Measurements from ENCODE around the gene RIMKLA. TPM values are rescaled to one million over a fixed set of nuclear protein-coding genes. Genes with fewer than 3 reads are reported as not detected.

Gene RIMKLA, protein sequence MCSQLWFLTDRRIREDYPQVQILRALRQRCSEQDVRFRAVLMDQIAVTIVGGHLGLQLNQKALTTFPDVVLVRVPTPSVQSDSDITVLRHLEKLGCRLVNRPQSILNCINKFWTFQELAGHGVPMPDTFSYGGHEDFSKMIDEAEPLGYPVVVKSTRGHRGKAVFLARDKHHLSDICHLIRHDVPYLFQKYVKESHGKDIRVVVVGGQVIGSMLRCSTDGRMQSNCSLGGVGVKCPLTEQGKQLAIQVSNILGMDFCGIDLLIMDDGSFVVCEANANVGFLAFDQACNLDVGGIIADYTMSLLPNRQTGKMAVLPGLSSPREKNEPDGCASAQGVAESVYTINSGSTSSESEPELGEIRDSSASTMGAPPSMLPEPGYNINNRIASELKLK
- total RNA-seq: 1 to 10 TPM in 5 of 8 experiments, under 1 TPM in 3; 0.14 to 8.6 (median 7.0) TPM

DNA sequence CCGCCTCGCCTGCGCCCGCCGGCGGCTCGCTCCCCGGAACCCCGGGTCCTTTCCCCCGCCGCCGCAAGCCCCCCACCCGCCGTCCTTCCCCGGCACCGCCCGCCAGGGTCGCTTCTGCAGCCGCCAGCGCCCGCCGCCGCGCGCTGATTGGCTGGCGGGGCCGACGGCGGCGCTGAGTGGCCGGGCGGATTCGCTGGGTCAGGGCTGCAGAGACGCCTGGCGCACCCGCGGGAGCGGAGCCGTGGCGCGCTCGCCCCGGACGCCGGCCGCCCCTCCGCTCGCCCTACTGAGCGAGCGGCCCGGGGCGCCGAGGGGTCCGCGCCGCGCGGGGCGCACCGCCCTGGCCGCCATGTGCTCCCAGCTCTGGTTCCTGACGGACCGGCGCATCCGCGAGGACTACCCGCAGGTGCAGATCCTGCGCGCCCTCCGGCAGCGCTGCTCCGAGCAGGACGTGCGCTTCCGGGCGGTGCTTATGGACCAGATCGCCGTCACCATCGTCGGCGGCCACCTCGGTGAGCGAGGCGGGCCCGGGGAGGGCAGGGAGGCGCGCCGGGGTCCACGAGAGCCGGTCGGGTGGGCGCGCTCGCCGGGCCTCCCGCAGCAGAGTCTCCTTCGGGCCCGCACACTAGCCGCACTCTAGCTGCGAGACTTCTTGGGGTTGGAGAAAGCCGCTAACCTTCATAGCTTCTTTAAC is at the start of gene RIMKLA:
Gene RIMKLA (plus strand): TSS at position 207 of the 694 bp plus-strand sequence. CDS start 143 bp downstream, at position 350.
- WGBS, 10 experiments: 0 to 1% (median 0%) methylated on average over 1 to 12 of the region's 101 CpGs; no CpG with 5 or more reads in 5 of the 10 experiments
- Histone ChIP-seq H3K4me1 (replicated peaks in 1 of 2) (peaks cover 6 to 13% of the 10 kb centered on the region in 2 donors), H3K4me3 (peak within 1 kb of the TSS; percentile 59 to 95 (median 65)), H3K27ac (peak within 1 kb of the TSS; percentile 51 to 70)
- in situ Hi-C loops (cut with MboI; ENCODE audit: low pct_unique_long_range_greater_than_20kb in 2 of 9, low sequenced_read_pairs in 9 of 9, unreplicated experiment in 9 of 9): no loop called here
- peak; percentile 94 to 97 (median 96) for ATAC-seq (replicated peaks in 6 of 8)

GRCh38 chr1:42332877-42333276 is 47.7 kb upstream of the RIMKLA start:
- Histone ChIP-seq H3K4me3 (peak overlapping the region in 3 of 5 donors; percentile 94 to 97 (median 96)), H3K4me1 (replicated peaks in 1 of 2) (peaks cover 15 to 20% of the 10 kb centered on the region in 2 donors), H3K27ac (no peak overlapping the region)
- no peak for ATAC-seq (replicated peaks in 6 of 8)
- in situ Hi-C loops (cut with MboI; ENCODE audit: low pct_unique_long_range_greater_than_20kb in 2 of 9, low sequenced_read_pairs in 9 of 9, unreplicated experiment in 9 of 9): loop anchor here in 2 of 9 experiments (25.0 kb wide), 3 partner anchors 104 to 404 kb away; partner anchors contain the start of genes CLDN19 (in 1 of the 2) and PPIH (in 1 of the 2)
- WGBS, 10 experiments: 27 to 87% (median 71%) methylated on average over 1 to 6 of the region's 6 CpGs

DNA sequence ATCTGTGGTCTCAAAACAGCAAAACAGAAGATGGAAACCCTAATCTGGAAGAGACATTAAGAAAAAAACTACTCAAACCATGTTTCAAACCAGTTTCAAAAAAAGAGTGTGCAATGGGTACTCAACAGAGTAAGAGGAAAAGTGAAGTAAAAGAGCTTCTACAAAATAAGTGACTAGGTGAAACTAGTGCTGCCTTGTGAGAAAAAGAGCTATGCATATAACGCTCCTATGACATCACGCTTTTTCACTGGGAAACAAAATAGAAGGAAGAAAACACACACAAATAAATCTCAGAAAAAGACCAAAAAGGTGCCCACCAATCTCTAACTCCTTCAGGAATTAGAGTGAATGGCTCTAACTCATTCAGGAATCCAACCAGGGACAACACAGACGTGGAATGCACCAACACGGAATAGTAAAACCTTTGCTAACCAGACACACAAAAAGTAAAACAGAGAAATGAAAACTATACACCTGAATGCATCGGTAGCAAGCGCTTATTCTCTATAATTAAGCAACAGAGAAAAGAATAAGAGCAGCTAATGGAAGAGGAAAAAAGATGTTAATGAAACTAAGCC is 46.8 kb upstream of the RIMKLA start:
- 0 to 3% (median 1%) methylated on average over 2 to 6 of the region's 6 CpGs for WGBS, 10 experiments
- Histone ChIP-seq H3K4me3 (peak overlapping the region; percentile 83 to 97 (median 94)), H3K27ac (peak overlapping the region; percentile 95 to 98), H3K4me1 (replicated peaks in 1 of 2) (peaks cover 19 to 23% of the 10 kb centered on the region in 2 donors)
- in situ Hi-C loops (cut with MboI; ENCODE audit: low pct_unique_long_range_greater_than_20kb in 2 of 9, low sequenced_read_pairs in 9 of 9, unreplicated experiment in 9 of 9): loop anchor here in 2 of 9 experiments (25.0 kb wide), 3 partner anchors 104 to 404 kb away; partner anchors contain the start of genes CLDN19 (in 1 of the 2) and PPIH (in 1 of the 2)
- no peak for ATAC-seq (replicated peaks in 6 of 8)

DNA sequence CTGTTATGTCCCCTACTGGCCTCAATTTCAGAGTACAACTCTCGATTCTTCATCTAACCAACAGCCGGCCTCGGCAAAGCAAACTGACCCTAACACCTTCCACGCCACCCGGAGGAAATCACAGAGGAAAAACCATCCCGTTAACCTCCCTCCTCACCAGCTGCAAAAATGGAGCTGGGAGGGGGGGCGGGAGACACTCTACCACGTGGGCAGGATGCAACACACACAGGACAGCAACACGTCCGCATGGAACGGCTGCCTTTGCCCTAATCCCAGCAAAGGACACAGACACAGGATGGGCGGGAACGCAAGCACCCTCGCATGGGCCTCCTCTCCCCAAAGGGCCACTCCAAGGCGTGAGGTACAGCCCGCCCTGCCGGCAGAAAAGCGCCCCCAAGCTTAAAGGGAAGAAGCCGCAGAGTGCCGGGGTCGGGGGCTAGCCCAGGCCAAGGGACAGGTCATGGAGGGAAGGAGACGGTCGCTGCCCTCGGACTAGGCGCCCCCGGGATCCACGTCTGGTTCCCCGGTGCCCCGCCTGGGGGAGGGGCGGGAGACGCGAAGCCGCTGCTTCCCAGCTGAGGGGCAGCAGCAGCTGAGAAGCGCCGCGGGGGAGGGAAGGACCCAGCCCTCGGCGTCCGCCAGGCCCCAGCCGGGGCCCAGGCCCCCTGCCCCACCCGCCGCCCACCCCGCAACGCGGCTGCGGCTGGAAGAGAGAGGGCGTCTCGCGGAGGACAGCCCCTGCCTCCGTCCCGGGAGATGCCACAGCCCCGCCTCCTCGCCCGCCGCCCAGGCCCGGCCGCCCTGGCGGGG is 46.1 kb upstream of the RIMKLA start:
- in situ Hi-C loops (cut with MboI; ENCODE audit: low pct_unique_long_range_greater_than_20kb in 2 of 9, low sequenced_read_pairs in 9 of 9, unreplicated experiment in 9 of 9): loop anchor here in 2 of 9 experiments (25.0 kb wide), 3 partner anchors 103 to 403 kb away; partner anchors contain the start of genes CLDN19 (in 1 of the 2) and PPIH (in 1 of the 2)
- peak; percentile 48 to 77 (median 71) for ATAC-seq (replicated peaks in 6 of 8)
- Histone ChIP-seq H3K27ac (peak overlapping the region; percentile 95 to 98), H3K4me3 (peak overlapping the region; percentile 83 to 97 (median 94)), H3K4me1 (replicated peaks in 1 of 2) (peaks cover 25 to 28% of the 10 kb centered on the region in 2 donors)
- 0 to 10% (median 0%) methylated on average over 1 to 17 of the region's 58 CpGs; no CpG with 5 or more reads in 2 of the 10 experiments for WGBS, 10 experiments

- in situ Hi-C loops (cut with MboI; ENCODE audit: low pct_unique_long_range_greater_than_20kb in 2 of 9, low sequenced_read_pairs in 9 of 9, unreplicated experiment in 9 of 9): loop anchor here in 2 of 9 experiments (25.0 kb wide), 3 partner anchors 102 to 402 kb away; partner anchors contain the start of genes CLDN19 (in 1 of the 2) and PPIH (in 1 of the 2)
- WGBS, 10 experiments: 0 to 2% methylated on average over 3 to 9 of the region's 79 CpGs; no CpG with 5 or more reads in 8 of the 10 experiments
- peaks cover 28 to 31% of the 10 kb centered on the region in 2 donors for H3K4me1 ChIP-seq (replicated peaks in 1 of 2)
- H3K4me3 ChIP-seq: peak within 1 kb of the TSS; percentile 83 to 97 (median 94)
- peak; percentile 77 to 87 (median 81) for ATAC-seq (replicated peaks in 6 of 8)
- peak within 1 kb of the TSS; percentile 95 to 98 for H3K27ac ChIP-seq
Measured at GRCh38 chr1:42335050-42335808, 45.4 kb upstream of the RIMKLA start, which contains the start of gene FOXJ3. FOXJ3 (minus strand) TSS chr1:42335235; CDS start chr1:42311093, 24,142 bp downstream.

GRCh38 chr1:42335809-42336518 is 44.6 kb upstream of the RIMKLA start:
- H3K27ac ChIP-seq: peak overlapping the region; percentile 76 to 98
- in situ Hi-C loops (cut with MboI; ENCODE audit: low pct_unique_long_range_greater_than_20kb in 2 of 9, low sequenced_read_pairs in 9 of 9, unreplicated experiment in 9 of 9): loop anchor here in 2 of 9 experiments (25.0 kb wide), 3 partner anchors 101 to 401 kb away; partner anchors contain the start of genes CLDN19 (in 1 of the 2) and PPIH (in 1 of the 2)
- peaks cover 32 to 39% of the 10 kb centered on the region in 2 donors for H3K4me1 ChIP-seq (replicated peaks in 1 of 2)
- peak overlapping the region; percentile 83 to 97 (median 94) for H3K4me3 ChIP-seq
- 1 to 45% (median 20%) methylated on average over 4 to 9 of the region's 9 CpGs for WGBS, 10 experiments
- peak in 1 of 8 experiments; percentile 4 for ATAC-seq (replicated peaks in 6 of 8)

- peaks cover 35 to 43% of the 10 kb centered on the region in 2 donors for H3K4me1 ChIP-seq (replicated peaks in 1 of 2)
- 38 to 100% (median 71%) methylated on average over 1 to 6 of the region's 6 CpGs; no CpG with 5 or more reads in 2 of the 10 experiments for WGBS, 10 experiments
- in situ Hi-C loops (cut with MboI; ENCODE audit: low pct_unique_long_range_greater_than_20kb in 2 of 9, low sequenced_read_pairs in 9 of 9, unreplicated experiment in 9 of 9): loop anchor here in 2 of 9 experiments (25.0 kb wide), 3 partner anchors 100 to 400 kb away; partner anchors contain the start of genes CLDN19 (in 1 of the 2) and PPIH (in 1 of the 2)
- no peak overlapping the region for H3K4me3 ChIP-seq
- no peak for ATAC-seq (replicated peaks in 6 of 8)
- H3K27ac ChIP-seq: no peak overlapping the region
Measured at GRCh38 chr1:42336978-42337377, 43.6 kb upstream of the RIMKLA start.

DNA sequence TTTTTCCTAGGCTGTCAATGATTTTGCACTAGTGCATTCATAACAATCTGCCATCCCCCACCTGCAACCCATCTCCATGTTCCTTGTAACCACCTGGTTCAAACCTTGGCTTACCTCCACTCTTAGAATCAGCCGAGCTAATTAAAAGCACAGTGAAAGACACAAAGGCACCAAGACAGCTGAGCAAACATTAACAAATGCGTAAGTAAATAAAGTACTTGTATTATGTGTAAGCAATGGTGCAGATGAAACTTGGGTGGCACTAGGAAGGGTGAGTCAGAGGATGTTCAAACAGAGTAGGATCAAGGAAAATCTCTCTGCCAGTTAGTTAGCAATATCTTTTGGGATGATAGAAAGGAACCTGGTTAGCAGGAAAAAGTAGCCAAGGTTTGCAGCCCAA is 40.5 kb upstream of the RIMKLA start:
- Histone ChIP-seq H3K27ac (no peak overlapping the region), H3K4me3 (no peak overlapping the region), H3K4me1 (replicated peaks in 1 of 2) (peaks cover 22 to 38% of the 10 kb centered on the region in 2 donors)
- in situ Hi-C loops (cut with MboI; ENCODE audit: low pct_unique_long_range_greater_than_20kb in 2 of 9, low sequenced_read_pairs in 9 of 9, unreplicated experiment in 9 of 9): loop anchor here in 2 of 9 experiments (25.0 kb wide), 3 partner anchors 97 to 397 kb away; partner anchors contain the start of genes CLDN19 (in 1 of the 2) and PPIH (in 1 of the 2)
- ATAC-seq (replicated peaks in 6 of 8): peak in 2 of 8 experiments; percentile 20 to 52
- WGBS, 10 experiments: 0 to 100% (median 57%) methylated on average over 1 to 2 of the region's 2 CpGs; no CpG with 5 or more reads in 2 of the 10 experiments

GRCh38 chr1:42340901-42341300 is 39.7 kb upstream of the RIMKLA start:
- H3K4me1 ChIP-seq (replicated peaks in 1 of 2): peaks cover 21 to 37% of the 10 kb centered on the region in 2 donors
- H3K27ac ChIP-seq: peak overlapping the region; percentile 27 to 45
- ATAC-seq (replicated peaks in 6 of 8): peak in 5 of 8 experiments; percentile 66 to 85 (median 80)
- H3K4me3 ChIP-seq: no peak overlapping the region
- WGBS, 10 experiments: 50 to 100% (median 78%) methylated on average over 1 of the region's 1 CpG; no CpG with 5 or more reads in 3 of the 10 experiments
- in situ Hi-C loops (cut with MboI; ENCODE audit: low pct_unique_long_range_greater_than_20kb in 2 of 9, low sequenced_read_pairs in 9 of 9, unreplicated experiment in 9 of 9): loop anchor here in 2 of 9 experiments (25.0 kb wide), 3 partner anchors 96 to 396 kb away; partner anchors contain the start of genes CLDN19 (in 1 of the 2) and PPIH (in 1 of the 2)

GRCh38 chr1:42343049-42343448 is 37.5 kb upstream of the RIMKLA start:
- Histone ChIP-seq H3K4me1 (replicated peaks in 1 of 2) (peaks cover 19 to 29% of the 10 kb centered on the region in 2 donors), H3K4me3 (no peak overlapping the region), H3K27ac (no peak overlapping the region)
- in situ Hi-C loops (cut with MboI; ENCODE audit: low pct_unique_long_range_greater_than_20kb in 2 of 9, low sequenced_read_pairs in 9 of 9, unreplicated experiment in 9 of 9): loop anchor here in 2 of 9 experiments (25.0 kb wide), 3 partner anchors 94 to 394 kb away; partner anchors contain the start of genes CLDN19 (in 1 of the 2) and PPIH (in 1 of the 2)
- ATAC-seq (replicated peaks in 6 of 8): no peak
- WGBS, 10 experiments: 50 to 90% (median 73%) methylated on average over 1 to 5 of the region's 5 CpGs; no CpG with 5 or more reads in 4 of the 10 experiments

Measured in motor neuron (in vitro differentiated cells).